ENCODE measurements around the gene RSKR. TPM values are rescaled to one million over a fixed set of nuclear protein-coding genes. Genes with fewer than 3 reads are reported as not detected.
"Not testable (repeated sequence)": the region's sequence is repeated elsewhere in the genome, so short reads cannot be mapped to it uniquely, and the experiment has no call there.

The RSKR gene
- 1 to 10 TPM; 4.4 to 5.8 TPM for total RNA-seq
- long read RNA-seq = 0 reads

GRCh38 chr17:28613931-28614381, at the start of gene RSKR:
Gene RSKR (minus strand): TSS chr17:28614185. CDS start chr17:28614161, 24 bp downstream.
- ATAC-seq (no peak), DNase-seq (no peak)
- intact Hi-C loops (cut with DNase I) = loop anchor here (2.0 to 5.0 kb wide), 3 partner anchors 62 to 119 kb away; partner anchors contain the start of gene UNC119 (in 1 of the 2)

- intact Hi-C loops (cut with DNase I) = no loop called here
- no peak for ATAC-seq
- DNase-seq = no peak
These were observed 49.7 kb upstream of the RSKR start for GRCh38 chr17:28663723-28664122.

GRCh38 chr17:28662527-28662829, 48.5 kb upstream of the RSKR start:
- DNase-seq (no peak), ATAC-seq (no peak)
- intact Hi-C loops (cut with DNase I) = no loop called here

- ATAC-seq (peak; percentile 97), DNase-seq (peak; percentile 94)
- intact Hi-C loops (cut with DNase I) = no loop called here
These were observed 47.9 kb upstream of the RSKR start, which contains the start of the genes SDF2 and SUPT6H for GRCh38 chr17:28661635-28662526. Gene SDF2 (minus strand): TSS chr17:28661906. CDS start chr17:28661876, 30 bp downstream. Gene SUPT6H (plus strand): TSS chr17:28662205. CDS start chr17:28673402, 11,197 bp downstream.

- DNase-seq; ATAC-seq; intact Hi-C loops (cut with DNase I): not testable (repeated sequence)
These were observed 45.5 kb upstream of the RSKR start for GRCh38 chr17:28659497-28659881.

GRCh38 chr17:28658766-28659496, 44.9 kb upstream of the RSKR start:
- intact Hi-C loops (cut with DNase I); ATAC-seq; DNase-seq: not testable (repeated sequence)

- ATAC-seq; DNase-seq; intact Hi-C loops (cut with DNase I): not testable (repeated sequence)
These were observed 44.4 kb upstream of the RSKR start for GRCh38 chr17:28658342-28658741.

GRCh38 chr17:28657756-28658155, 43.8 kb upstream of the RSKR start:
- intact Hi-C loops (cut with DNase I) = no loop called here
- ATAC-seq = no peak

GRCh38 chr17:28655160-28655559, 41.2 kb upstream of the RSKR start:
- intact Hi-C loops (cut with DNase I) = no loop called here
- no peak for ATAC-seq
- DNase-seq = no peak

More at GRCh38 chr17:28657756-28658155, 43.8 kb upstream of the RSKR start:
- no peak for DNase-seq

- intact Hi-C loops (cut with DNase I) = no loop called here
- ATAC-seq (no peak), DNase-seq (no peak)
These were observed 34.7 kb upstream of the RSKR start for GRCh38 chr17:28648698-28649097.

- ATAC-seq (no peak), DNase-seq (no peak)
- intact Hi-C loops (cut with DNase I) = no loop called here
These were observed 32.2 kb upstream of the RSKR start for GRCh38 chr17:28646039-28646754.

- intact Hi-C loops (cut with DNase I) = no loop called here
- ATAC-seq (no peak), DNase-seq (no peak)
These were observed 31.6 kb upstream of the RSKR start for GRCh38 chr17:28645576-28645939.

GRCh38 chr17:28644787-28645575, 31.0 kb upstream of the RSKR start, which contains the start of gene BLTP2:
Gene BLTP2 (minus strand): TSS chr17:28645158. CDS start chr17:28645056, 102 bp downstream.
- ATAC-seq = peak; percentile 99
- intact Hi-C loops (cut with DNase I) = no loop called here

GRCh38 chr17:28643983-28644786, 30.2 kb upstream of the RSKR start:
- intact Hi-C loops (cut with DNase I) = no loop called here

More at GRCh38 chr17:28644787-28645575, 31.0 kb upstream of the RSKR start, which contains the start of gene BLTP2:
- DNase-seq = peak; percentile 97

GRCh38 chr17:28641579-28641978, 27.6 kb upstream of the RSKR start:
- DNase-seq (no peak), ATAC-seq (no peak)
- intact Hi-C loops (cut with DNase I) = no loop called here

More at GRCh38 chr17:28643983-28644786, 30.2 kb upstream of the RSKR start:
- ATAC-seq (peak in 1 of 2 donors; percentile 7), DNase-seq (peak; percentile 55)

GRCh38 chr17:28635506-28635905, 21.5 kb upstream of the RSKR start:
- intact Hi-C loops (cut with DNase I) = no loop called here
- DNase-seq (no peak), ATAC-seq (no peak)

- no peak for DNase-seq
- intact Hi-C loops (cut with DNase I) = no loop called here
- ATAC-seq = no peak
These were observed 20.4 kb upstream of the RSKR start for GRCh38 chr17:28634206-28634865.

Measured in left cardiac atrium (tissue), 4 donors.